IPS-18a (cell line): ENCODE data around the gene ZBTB6.
A peak's percentile ranks its signal among the peaks of the same experiment; 100 is the strongest.

ENCODE experiments used
- H3K27ac ChIP-seq: one replicate; pipeline ENCODE4 v1.5.1; 2013; ENCODE audit warnings: low read length
- H3K27me3 ChIP-seq: one replicate; pipeline ENCODE4 v1.6.1; 2013; ENCODE audit warnings: mild to moderate bottlenecking, low read length; ENCODE audit not compliant: control insufficient read depth, insufficient read depth
- H3K36me3 ChIP-seq: one replicate; pipeline ENCODE4 v1.6.1; 2013; ENCODE audit warnings: low read depth, low read length; ENCODE audit not compliant: control insufficient read depth
- H3K4me1 ChIP-seq: one replicate; pipeline ENCODE4 v1.6.1; 2013; ENCODE audit warnings: low read depth, low read length; ENCODE audit not compliant: control insufficient read depth
- H3K4me3 ChIP-seq: one replicate; pipeline ENCODE4 v1.5.1; 2013; ENCODE audit warnings: low read length
- H3K9ac ChIP-seq: one replicate; pipeline ENCODE4 v1.6.1; 2013; ENCODE audit warnings: mild to moderate bottlenecking, low read length, moderate library complexity
- H3K9me3 ChIP-seq: one replicate; pipeline ENCODE4 v1.6.1; 2013; ENCODE audit warnings: low read depth, low read length; ENCODE audit not compliant: control insufficient read depth

ZBTB6 gene

DNA sequence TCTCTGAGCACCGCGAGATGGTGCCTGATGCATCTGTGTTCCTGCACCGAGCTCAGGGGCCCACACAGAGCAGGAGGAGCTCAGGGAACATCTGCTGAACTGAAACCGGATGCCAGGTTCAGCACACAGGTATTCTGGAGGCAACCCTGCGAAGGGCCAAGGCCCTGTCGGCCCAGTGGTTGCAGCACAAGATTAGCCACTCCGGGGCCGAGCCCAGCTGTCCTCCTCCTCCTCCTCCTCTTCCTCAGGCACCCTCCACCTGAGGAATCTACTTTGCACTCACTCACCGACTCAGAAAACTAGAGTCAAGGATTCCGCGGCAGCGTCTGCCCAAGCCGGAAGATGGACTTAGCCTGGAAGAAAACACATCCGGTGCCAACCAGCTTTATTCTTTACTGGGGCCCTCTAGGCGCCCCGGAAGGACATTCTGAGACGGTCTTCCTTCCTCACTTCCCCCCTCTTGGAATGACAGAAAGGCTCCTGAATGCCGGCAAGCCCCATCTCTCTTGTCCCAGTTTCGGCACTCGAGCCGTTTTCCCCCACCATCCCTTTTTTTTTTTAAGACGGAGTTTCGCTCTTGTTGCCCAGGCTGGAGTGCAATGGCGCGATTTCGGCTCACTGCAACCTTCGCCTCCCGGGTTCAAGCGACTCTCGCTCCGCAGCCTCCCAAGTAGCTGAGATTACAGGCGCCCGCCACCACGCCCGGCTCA lies at the start of gene ZBTB6:
Gene ZBTB6 (minus strand): TSS at position 360 of the 710 bp plus-strand sequence. CDS start 1,251 bp downstream, outside the sequence.
- peaks cover 4% of the 10 kb centered on the region for H3K4me1 ChIP-seq
- no peaks in the 10 kb centered on the region for H3K9me3 ChIP-seq
- H3K27me3 ChIP-seq = no peaks in the 10 kb centered on the region
- H3K36me3 ChIP-seq = peaks cover 20% of the 10 kb centered on the region
- H3K4me3 ChIP-seq = peak within 1 kb of the TSS; percentile 95
- peak within 1 kb of the TSS; percentile 95 for H3K27ac ChIP-seq
- peak within 1 kb of the TSS; percentile 90 for H3K9ac ChIP-seq

DNA sequence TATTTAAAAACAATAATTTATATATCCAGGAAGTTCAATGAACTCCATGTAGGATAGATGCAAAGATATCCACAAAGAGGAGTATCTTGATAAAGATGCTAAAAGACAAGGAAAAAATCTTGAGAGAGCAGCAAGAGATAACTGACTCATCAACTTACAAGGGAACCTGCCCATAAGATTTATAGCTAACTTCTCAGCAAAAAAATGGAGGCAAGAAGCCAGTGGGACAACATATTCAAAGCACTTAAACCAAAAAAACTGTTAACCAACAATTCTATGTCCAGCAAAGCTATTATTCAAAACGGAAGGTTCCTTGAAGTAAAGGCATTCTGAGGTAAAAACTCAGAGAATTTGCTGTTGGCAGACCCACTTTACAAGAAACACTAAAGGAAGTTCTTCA lies 48.0 kb upstream of the ZBTB6 start:
- Histone ChIP-seq H3K27me3 (no peaks in the 10 kb centered on the region), H3K36me3 (peaks cover 22% of the 10 kb centered on the region), H3K4me1 (no peaks in the 10 kb centered on the region), H3K9me3 (no peaks in the 10 kb centered on the region), H3K4me3 (no peak overlapping the region), H3K27ac (no peak overlapping the region), H3K9ac (no peak overlapping the region)

GRCh38 chr9:122955961-122956360 lies 42.8 kb upstream of the ZBTB6 start:
- Histone ChIP-seq H3K9me3 (no peaks in the 10 kb centered on the region), H3K9ac (no peak overlapping the region), H3K36me3 (peaks cover 14% of the 10 kb centered on the region)

DNA sequence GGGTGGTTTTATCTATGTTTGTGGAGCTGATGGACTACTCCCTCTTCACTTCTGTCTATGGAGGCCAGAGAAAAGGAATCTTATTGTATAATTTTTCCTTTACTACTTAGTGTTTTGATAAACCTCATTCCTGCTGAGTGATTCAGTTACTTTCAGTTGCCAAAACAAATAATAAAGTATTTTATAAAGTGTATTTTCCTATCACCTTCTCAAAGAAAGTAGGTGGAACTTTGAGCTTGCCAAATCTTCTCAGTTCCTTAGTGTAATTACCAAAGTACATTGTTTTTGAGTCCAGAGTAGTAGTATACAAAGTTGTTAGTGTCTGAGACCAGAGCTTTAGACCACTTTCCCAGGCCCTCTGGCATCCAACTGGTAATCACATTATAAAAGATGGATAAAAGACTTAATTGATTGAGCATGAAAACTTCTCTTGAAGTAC lies 41.1 kb upstream of the ZBTB6 start:
- H3K4me1 ChIP-seq = peaks cover 17% of the 10 kb centered on the region
- peaks cover under 1% of the 10 kb centered on the region for H3K36me3 ChIP-seq
- no peaks in the 10 kb centered on the region for H3K27me3 ChIP-seq
- H3K27ac ChIP-seq = no peak overlapping the region
- no peaks in the 10 kb centered on the region for H3K9me3 ChIP-seq
- no peak overlapping the region for H3K4me3 ChIP-seq
- no peak overlapping the region for H3K9ac ChIP-seq

More at GRCh38 chr9:122955961-122956360, 42.8 kb upstream of the ZBTB6 start:
- H3K27me3 ChIP-seq = no peaks in the 10 kb centered on the region
- H3K4me3 ChIP-seq = no peak overlapping the region
- no peak overlapping the region for H3K27ac ChIP-seq
- H3K4me1 ChIP-seq = peaks cover 3% of the 10 kb centered on the region

GRCh38 chr9:122951056-122951455 lies 37.9 kb upstream of the ZBTB6 start:
- Histone ChIP-seq H3K27ac (no peak overlapping the region), H3K27me3 (no peaks in the 10 kb centered on the region), H3K9ac (no peak overlapping the region), H3K4me1 (peaks cover 27% of the 10 kb centered on the region), H3K9me3 (no peaks in the 10 kb centered on the region), H3K36me3 (no peaks in the 10 kb centered on the region), H3K4me3 (no peak overlapping the region)

GRCh38 chr9:122950263-122950662 lies 37.1 kb upstream of the ZBTB6 start:
- Histone ChIP-seq H3K9me3 (no peaks in the 10 kb centered on the region), H3K36me3 (no peaks in the 10 kb centered on the region), H3K27me3 (no peaks in the 10 kb centered on the region), H3K27ac (no peak overlapping the region), H3K4me1 (peaks cover 31% of the 10 kb centered on the region), H3K4me3 (peak overlapping the region; percentile 33), H3K9ac (no peak overlapping the region)

DNA sequence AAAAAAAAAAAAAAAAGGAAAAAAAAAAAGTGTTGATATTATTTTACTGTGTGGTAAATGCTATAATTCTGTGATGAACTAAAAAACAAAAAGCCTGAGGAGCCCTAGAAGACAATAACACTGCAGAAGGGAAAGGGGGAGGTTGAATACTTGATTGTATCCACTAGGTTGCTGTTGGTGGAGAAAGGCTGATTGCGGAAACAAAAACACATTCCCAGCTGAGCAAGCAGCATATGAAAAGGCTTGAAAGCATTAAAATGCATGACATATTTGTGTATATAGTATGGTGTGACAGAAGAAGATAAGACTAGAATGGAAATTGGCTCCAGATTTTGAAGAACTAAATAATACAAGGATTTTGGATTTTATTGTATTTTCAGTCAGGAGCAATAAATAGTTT lies 36.6 kb upstream of the ZBTB6 start:
- H3K9ac ChIP-seq = no peak overlapping the region
- H3K9me3 ChIP-seq = no peaks in the 10 kb centered on the region
- H3K36me3 ChIP-seq = no peaks in the 10 kb centered on the region
- H3K4me1 ChIP-seq = peaks cover 32% of the 10 kb centered on the region
- H3K27ac ChIP-seq = no peak overlapping the region
- H3K27me3 ChIP-seq = no peaks in the 10 kb centered on the region
- peak overlapping the region; percentile 33 for H3K4me3 ChIP-seq

GRCh38 chr9:122948313-122948712 lies 35.2 kb upstream of the ZBTB6 start:
- Histone ChIP-seq H3K4me1 (peaks cover 32% of the 10 kb centered on the region), H3K4me3 (no peak overlapping the region), H3K36me3 (no peaks in the 10 kb centered on the region), H3K27me3 (no peaks in the 10 kb centered on the region), H3K9ac (no peak overlapping the region), H3K27ac (no peak overlapping the region), H3K9me3 (no peaks in the 10 kb centered on the region)

- H3K36me3 ChIP-seq = no peaks in the 10 kb centered on the region
- H3K27ac ChIP-seq = no peak overlapping the region
These were observed 33.4 kb upstream of the ZBTB6 start for GRCh38 chr9:122946461-122947005.

GRCh38 chr9:122944960-122945888 lies 32.1 kb upstream of the ZBTB6 start:
- Histone ChIP-seq H3K4me1 (peaks cover 22% of the 10 kb centered on the region), H3K9ac (no peak overlapping the region), H3K27me3 (no peaks in the 10 kb centered on the region), H3K9me3 (no peaks in the 10 kb centered on the region), H3K4me3 (no peak overlapping the region), H3K27ac (peak overlapping the region; percentile 31), H3K36me3 (no peaks in the 10 kb centered on the region)

More at GRCh38 chr9:122946461-122947005, 33.4 kb upstream of the ZBTB6 start:
- no peak overlapping the region for H3K9ac ChIP-seq
- H3K4me3 ChIP-seq = no peak overlapping the region
- H3K27me3 ChIP-seq = no peaks in the 10 kb centered on the region
- peaks cover 32% of the 10 kb centered on the region for H3K4me1 ChIP-seq
- no peaks in the 10 kb centered on the region for H3K9me3 ChIP-seq

- Histone ChIP-seq H3K36me3 (peaks cover 12% of the 10 kb centered on the region), H3K27ac (peak overlapping the region; percentile 72), H3K9ac (peak overlapping the region; percentile 92), H3K4me1 (peaks cover 9% of the 10 kb centered on the region), H3K9me3 (no peaks in the 10 kb centered on the region), H3K27me3 (no peaks in the 10 kb centered on the region), H3K4me3 (peak overlapping the region; percentile 97)
These were observed 28.6 kb upstream of the ZBTB6 start for GRCh38 chr9:122941582-122942234.
